Measurements from ENCODE around the gene SERPINA3. TPM values are rescaled to one million over a fixed set of nuclear protein-coding genes. Genes with fewer than 3 reads are reported as not detected.

Gene SERPINA3
- total RNA-seq, 2 experiments from 2014 or later: not detected

- H3K4me3 Mint-ChIP-seq: no peak overlapping the region
- DNase-seq: no peak
- ChIA-PET POLR2A (no interaction called here), CTCF (no interaction called here)
- no peak overlapping the region for H3K27ac Mint-ChIP-seq
- H3K9me3 Mint-ChIP-seq: peaks cover 7% of the 10 kb centered on the region
- H3K27me3 Mint-ChIP-seq: no peaks in the 10 kb centered on the region
- no peaks in the 10 kb centered on the region for H3K36me3 Mint-ChIP-seq (ENCODE audit: low read depth)
- no peaks in the 10 kb centered on the region for H3K4me1 Mint-ChIP-seq
These were observed 10.6 kb downstream of the SERPINA3 start for GRCh38 chr14:94622653-94623421.

- Mint-ChIP-seq H3K9me3 (peaks cover 4% of the 10 kb centered on the region), H3K27me3 (no peaks in the 10 kb centered on the region), H3K4me1 (no peaks in the 10 kb centered on the region), H3K36me3 (ENCODE audit: low read depth) (no peaks in the 10 kb centered on the region), H3K4me3 (no peak overlapping the region), H3K27ac (no peak overlapping the region)
- POLR2A ChIA-PET: no interaction called here
- DNase-seq: no peak
- CTCF ChIA-PET: no interaction called here
These were observed 11.2 kb downstream of the SERPINA3 start for GRCh38 chr14:94623422-94623809.

- ChIA-PET POLR2A (no interaction called here), CTCF (no interaction called here)
- H3K36me3 Mint-ChIP-seq (ENCODE audit: low read depth): no peaks in the 10 kb centered on the region
- no peaks in the 10 kb centered on the region for H3K4me1 Mint-ChIP-seq
- no peak overlapping the region for H3K27ac Mint-ChIP-seq
- DNase-seq: no peak
- no peak overlapping the region for H3K4me3 Mint-ChIP-seq
- no peaks in the 10 kb centered on the region for H3K27me3 Mint-ChIP-seq
- H3K9me3 Mint-ChIP-seq: no peaks in the 10 kb centered on the region
These were observed 11.8 kb downstream of the SERPINA3 start for GRCh38 chr14:94623856-94624499.

- H3K27ac Mint-ChIP-seq: no peak overlapping the region
- no peak for DNase-seq
- H3K4me3 Mint-ChIP-seq: no peak overlapping the region
- no peaks in the 10 kb centered on the region for H3K4me1 Mint-ChIP-seq
- no peaks in the 10 kb centered on the region for H3K27me3 Mint-ChIP-seq
- no peaks in the 10 kb centered on the region for H3K36me3 Mint-ChIP-seq (ENCODE audit: low read depth)
- ChIA-PET POLR2A (no interaction called here), CTCF (no interaction called here)
- no peaks in the 10 kb centered on the region for H3K9me3 Mint-ChIP-seq
These were observed 12.6 kb downstream of the SERPINA3 start for GRCh38 chr14:94624537-94625352.

- no peaks in the 10 kb centered on the region for H3K9me3 Mint-ChIP-seq
- CTCF ChIA-PET: no interaction called here
- DNase-seq: no peak
- H3K4me1 Mint-ChIP-seq: no peaks in the 10 kb centered on the region
- no peak overlapping the region for H3K4me3 Mint-ChIP-seq
- no peaks in the 10 kb centered on the region for H3K36me3 Mint-ChIP-seq (ENCODE audit: low read depth)
- POLR2A ChIA-PET: no interaction called here
- no peak overlapping the region for H3K27ac Mint-ChIP-seq
- peaks cover 3% of the 10 kb centered on the region for H3K27me3 Mint-ChIP-seq
These were observed 13.1 kb downstream of the SERPINA3 start for GRCh38 chr14:94625353-94625635.

GRCh38 chr14:94628578-94628977 lies 16.4 kb downstream of the SERPINA3 start:
- H3K27me3 Mint-ChIP-seq: peaks cover 3% of the 10 kb centered on the region
- ChIA-PET CTCF (no interaction called here), POLR2A (no interaction called here)
- no peaks in the 10 kb centered on the region for H3K36me3 Mint-ChIP-seq (ENCODE audit: low read depth)
- H3K27ac Mint-ChIP-seq: no peak overlapping the region
- no peak for DNase-seq
- H3K4me3 Mint-ChIP-seq: no peak overlapping the region
- no peaks in the 10 kb centered on the region for H3K9me3 Mint-ChIP-seq
- H3K4me1 Mint-ChIP-seq: no peaks in the 10 kb centered on the region

GRCh38 chr14:94630396-94630795 lies 18.2 kb downstream of the SERPINA3 start:
- no peak overlapping the region for H3K27ac Mint-ChIP-seq
- CTCF ChIA-PET: no interaction called here
- DNase-seq: no peak
- H3K27me3 Mint-ChIP-seq: peaks cover 3% of the 10 kb centered on the region
- H3K4me1 Mint-ChIP-seq: no peaks in the 10 kb centered on the region
- no peak overlapping the region for H3K4me3 Mint-ChIP-seq
- POLR2A ChIA-PET: no interaction called here
- H3K9me3 Mint-ChIP-seq: no peaks in the 10 kb centered on the region
- H3K36me3 Mint-ChIP-seq (ENCODE audit: low read depth): no peaks in the 10 kb centered on the region

GRCh38 chr14:94631050-94631449 lies 18.9 kb downstream of the SERPINA3 start:
- ChIA-PET CTCF (no interaction called here), POLR2A (no interaction called here)
- Mint-ChIP-seq H3K36me3 (ENCODE audit: low read depth) (no peaks in the 10 kb centered on the region), H3K9me3 (no peaks in the 10 kb centered on the region), H3K4me1 (no peaks in the 10 kb centered on the region), H3K27ac (no peak overlapping the region), H3K4me3 (no peak overlapping the region), H3K27me3 (peaks cover 3% of the 10 kb centered on the region)
- no peak for DNase-seq

- peaks cover 3% of the 10 kb centered on the region for H3K27me3 Mint-ChIP-seq
- DNase-seq: no peak
- H3K27ac Mint-ChIP-seq: no peak overlapping the region
- ChIA-PET POLR2A (no interaction called here), CTCF (no interaction called here)
- H3K36me3 Mint-ChIP-seq (ENCODE audit: low read depth): no peaks in the 10 kb centered on the region
- no peaks in the 10 kb centered on the region for H3K4me1 Mint-ChIP-seq
- no peaks in the 10 kb centered on the region for H3K9me3 Mint-ChIP-seq
- no peak overlapping the region for H3K4me3 Mint-ChIP-seq
These were observed 19.5 kb downstream of the SERPINA3 start for GRCh38 chr14:94631536-94632304.

- CTCF ChIA-PET: no interaction called here
- no peak for DNase-seq
- Mint-ChIP-seq H3K4me1 (no peaks in the 10 kb centered on the region), H3K4me3 (no peak overlapping the region), H3K9me3 (no peaks in the 10 kb centered on the region), H3K27ac (no peak overlapping the region), H3K27me3 (peaks cover 3% of the 10 kb centered on the region), H3K36me3 (ENCODE audit: low read depth) (no peaks in the 10 kb centered on the region)
- POLR2A ChIA-PET: no interaction called here
These were observed 20.1 kb downstream of the SERPINA3 start for GRCh38 chr14:94632305-94632590.

GRCh38 chr14:94633121-94633520 lies 20.9 kb downstream of the SERPINA3 start:
- ChIA-PET CTCF (no interaction called here), POLR2A (no interaction called here)
- Mint-ChIP-seq H3K4me1 (no peaks in the 10 kb centered on the region), H3K9me3 (no peaks in the 10 kb centered on the region), H3K27ac (no peak overlapping the region), H3K36me3 (ENCODE audit: low read depth) (no peaks in the 10 kb centered on the region), H3K27me3 (peaks cover 3% of the 10 kb centered on the region), H3K4me3 (no peak overlapping the region)
- DNase-seq: no peak

GRCh38 chr14:94635154-94635553 lies 23.0 kb downstream of the SERPINA3 start:
- H3K9me3 Mint-ChIP-seq: no peaks in the 10 kb centered on the region
- POLR2A ChIA-PET: no interaction called here
- CTCF ChIA-PET: no interaction called here
- DNase-seq: no peak
- H3K36me3 Mint-ChIP-seq (ENCODE audit: low read depth): no peaks in the 10 kb centered on the region
- no peaks in the 10 kb centered on the region for H3K4me1 Mint-ChIP-seq
- no peak overlapping the region for H3K27ac Mint-ChIP-seq
- H3K4me3 Mint-ChIP-seq: no peak overlapping the region
- peaks cover 1% of the 10 kb centered on the region for H3K27me3 Mint-ChIP-seq

- H3K27me3 Mint-ChIP-seq: no peaks in the 10 kb centered on the region
- H3K27ac Mint-ChIP-seq: no peak overlapping the region
- no peaks in the 10 kb centered on the region for H3K4me1 Mint-ChIP-seq
- no peak for DNase-seq
- H3K4me3 Mint-ChIP-seq: no peak overlapping the region
- POLR2A ChIA-PET: no interaction called here
- no peaks in the 10 kb centered on the region for H3K9me3 Mint-ChIP-seq
- no peaks in the 10 kb centered on the region for H3K36me3 Mint-ChIP-seq (ENCODE audit: low read depth)
- CTCF ChIA-PET: no interaction called here
These were observed 24.7 kb downstream of the SERPINA3 start for GRCh38 chr14:94636744-94637412.
